ENCODE results near the gene TOMM20.

The TOMM20 gene

GRCh38 chr1:235136111-235136510 lies 7.5 kb upstream of the TOMM20 start:
- no peak for DNase-seq (ENCODE audit: low read depth in 1 of 2, low spot score in 1 of 2)

DNA sequence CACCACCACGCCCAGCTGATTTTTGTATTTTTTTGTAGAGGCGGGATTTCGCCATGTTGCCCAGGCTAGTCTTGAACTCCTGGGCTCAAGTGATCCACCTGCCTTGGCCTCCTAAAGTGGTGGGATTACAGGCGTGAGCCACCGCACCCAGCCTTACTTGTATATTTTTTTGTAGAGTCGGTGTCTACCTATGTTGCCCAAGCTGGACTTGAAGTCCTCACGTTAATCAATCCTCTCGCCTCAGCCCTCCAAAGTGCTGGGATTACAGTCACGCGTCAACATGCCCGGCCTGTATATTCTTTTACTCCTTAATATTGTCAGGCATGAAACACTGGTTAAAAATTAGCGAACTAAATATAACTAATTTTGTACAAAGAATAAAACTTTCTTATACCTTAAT lies 5.5 kb upstream of the TOMM20 start:
- DNase-seq (ENCODE audit: low read depth in 1 of 2, low spot score in 1 of 2): no peak

DNA sequence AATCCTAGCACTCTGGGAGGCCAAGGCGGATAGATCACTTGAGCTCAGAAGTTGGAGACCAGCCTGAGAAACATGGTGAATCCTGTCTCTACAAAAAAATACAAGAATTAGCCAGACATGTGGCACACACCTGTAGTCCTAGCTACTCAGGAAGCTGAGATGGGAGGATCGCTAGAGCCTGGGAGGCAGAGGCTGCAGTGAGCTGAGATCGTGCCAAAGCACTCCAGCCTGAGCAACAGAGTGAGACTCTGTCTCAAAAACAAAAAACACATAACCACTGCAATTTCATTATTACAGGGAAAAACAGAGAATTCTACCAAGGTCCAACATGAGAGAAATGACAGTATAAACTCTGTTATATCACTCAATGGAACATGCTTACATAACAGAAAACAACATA lies 4.4 kb upstream of the TOMM20 start:
- no peak for DNase-seq (ENCODE audit: low read depth in 1 of 2, low spot score in 1 of 2)

DNA sequence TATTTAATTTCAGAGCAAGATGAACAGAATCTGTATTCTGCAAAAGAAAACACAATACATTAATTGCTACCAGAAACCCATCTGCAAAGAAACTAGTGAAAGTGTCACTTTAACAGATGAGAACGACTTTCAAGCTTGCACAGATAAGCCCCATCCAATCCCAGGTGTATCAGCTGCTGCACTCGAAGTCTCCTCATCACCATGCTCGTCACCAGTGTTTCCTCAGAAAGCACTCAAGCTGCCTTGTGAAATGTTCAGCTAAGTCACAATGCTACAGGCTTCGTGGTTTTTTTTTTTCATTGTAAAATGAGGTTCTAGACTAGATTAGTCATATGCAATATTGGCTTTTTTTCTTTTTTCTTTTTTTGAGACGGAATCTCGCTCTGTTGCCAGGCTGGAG lies 3.3 kb upstream of the TOMM20 start:
- no peak for DNase-seq (ENCODE audit: low read depth in 1 of 2, low spot score in 1 of 2)

DNA sequence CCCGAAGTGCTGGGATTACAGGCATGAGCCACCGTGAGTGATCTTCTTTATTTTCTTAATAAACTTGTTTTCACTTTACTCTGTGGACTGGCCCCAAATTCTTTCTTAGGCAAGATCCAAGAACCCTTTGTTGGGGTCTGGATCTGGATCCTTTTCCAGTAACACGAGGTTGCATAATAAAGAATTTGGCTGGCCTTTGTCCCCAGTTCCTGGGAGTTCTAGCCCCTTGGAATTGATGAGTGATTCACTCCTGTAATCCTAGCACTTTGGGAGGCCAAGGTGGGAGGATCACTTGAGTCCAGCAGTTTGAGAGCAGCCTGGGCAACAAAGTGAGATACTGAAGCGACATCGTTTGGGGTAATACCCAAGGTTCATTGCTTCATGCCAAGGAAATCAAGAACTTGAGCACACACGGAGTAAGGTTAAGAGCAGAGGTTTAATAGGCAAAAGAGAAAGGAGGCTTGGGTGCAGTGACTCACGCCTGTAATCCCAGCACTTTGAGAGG lies 2.2 kb upstream of the TOMM20 start:
- no peak for DNase-seq (ENCODE audit: low read depth in 1 of 2, low spot score in 1 of 2)

- no peak for DNase-seq (ENCODE audit: low read depth in 1 of 2, low spot score in 1 of 2)
These were observed 1.3 kb upstream of the TOMM20 start for GRCh38 chr1:235129774-235130570.

- DNase-seq (ENCODE audit: low read depth in 1 of 2, low spot score in 1 of 2): no peak
These were observed 743 bp downstream of the TOMM20 start for GRCh38 chr1:235127732-235128455.

DNA sequence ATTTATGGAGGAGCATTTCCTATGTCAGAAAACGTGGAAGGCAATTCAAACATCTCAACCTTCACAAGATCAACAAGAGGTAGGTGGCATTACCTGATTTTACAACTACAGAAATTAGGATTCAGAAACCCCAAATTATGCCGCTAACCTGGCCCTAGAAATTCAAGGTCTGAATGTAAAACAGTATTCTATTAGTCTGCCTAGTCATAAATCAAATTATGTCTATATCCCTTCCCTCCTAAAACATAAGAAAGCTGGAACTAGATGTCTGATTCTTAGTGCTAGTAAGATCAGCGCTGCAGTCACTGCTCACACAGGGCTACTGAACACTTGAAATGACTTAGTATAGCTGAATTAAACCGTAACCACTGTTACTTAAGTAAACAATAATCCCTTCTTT lies 1.4 kb downstream of the TOMM20 start:
- no peak for DNase-seq (ENCODE audit: low read depth in 1 of 2, low spot score in 1 of 2)

DNA sequence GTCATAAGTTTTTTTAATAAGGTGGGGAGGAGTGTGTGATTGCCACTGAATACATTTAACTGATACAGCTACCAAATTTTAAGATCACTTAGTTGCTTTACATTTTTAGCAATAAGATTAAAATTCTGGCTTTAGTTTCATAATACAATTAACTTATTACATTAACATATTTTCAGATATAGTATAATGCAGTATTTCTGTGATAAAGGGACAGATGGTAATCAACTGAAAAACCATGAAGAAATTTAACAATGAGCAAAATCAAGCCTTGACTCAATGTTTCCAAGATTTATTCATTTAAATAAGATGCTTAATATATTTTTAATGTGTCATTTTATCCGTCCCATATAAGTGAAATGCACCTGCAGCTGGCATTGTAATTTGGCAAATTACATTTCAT lies 4.0 kb downstream of the TOMM20 start:
- no peak for DNase-seq (ENCODE audit: low read depth in 1 of 2, low spot score in 1 of 2)

DNA sequence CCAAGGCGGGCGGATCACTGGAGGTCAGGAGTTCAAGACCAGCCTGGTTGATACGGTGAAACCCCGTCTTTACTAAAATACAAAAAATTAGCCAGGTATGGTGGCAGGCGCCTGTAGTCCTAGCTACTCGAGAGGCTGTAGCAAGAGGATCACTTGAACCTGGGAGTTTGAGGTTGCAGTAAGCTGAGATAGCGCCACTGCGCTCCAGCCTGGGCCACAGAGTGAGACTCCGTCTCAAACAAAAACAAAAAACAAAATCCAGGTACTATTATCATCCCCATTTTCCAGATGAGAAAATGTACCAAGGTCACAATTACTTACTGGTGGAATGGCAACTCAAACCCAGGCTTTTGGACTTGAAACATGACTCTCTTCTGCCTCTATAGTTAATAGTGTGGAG lies 4.5 kb downstream of the TOMM20 start:
- no peak for DNase-seq (ENCODE audit: low read depth in 1 of 2, low spot score in 1 of 2)

GRCh38 chr1:235122348-235122747 lies 6.3 kb downstream of the TOMM20 start:
- no peak for DNase-seq (ENCODE audit: low read depth in 1 of 2, low spot score in 1 of 2)

GRCh38 chr1:235113183-235113917 lies 15.3 kb downstream of the TOMM20 start:
- DNase-seq (ENCODE audit: low read depth in 1 of 2, low spot score in 1 of 2): no peak

- no peak for DNase-seq (ENCODE audit: low read depth in 1 of 2, low spot score in 1 of 2)
These were observed 16.1 kb downstream of the TOMM20 start for GRCh38 chr1:235112297-235113182.

DNA sequence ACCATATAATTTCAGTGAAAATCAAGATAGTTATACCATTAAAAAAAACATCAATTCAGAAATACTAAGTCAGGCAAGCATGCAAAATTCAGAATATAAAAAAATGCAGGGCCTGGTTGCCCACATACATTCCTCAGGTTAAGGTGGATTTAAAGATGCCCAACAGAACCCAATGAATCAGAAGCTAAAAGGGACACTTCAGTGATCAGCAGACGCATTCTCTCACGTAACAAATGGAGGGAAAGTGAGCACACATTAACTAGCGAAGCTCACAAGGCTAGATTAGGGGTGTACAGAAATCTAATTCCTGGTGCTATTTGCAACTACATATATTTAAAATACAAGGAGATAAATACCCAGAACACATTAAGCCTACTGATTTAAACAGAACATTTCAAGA lies 17.5 kb downstream of the TOMM20 start:
- no peak for DNase-seq (ENCODE audit: low read depth in 1 of 2, low spot score in 1 of 2)

DNA sequence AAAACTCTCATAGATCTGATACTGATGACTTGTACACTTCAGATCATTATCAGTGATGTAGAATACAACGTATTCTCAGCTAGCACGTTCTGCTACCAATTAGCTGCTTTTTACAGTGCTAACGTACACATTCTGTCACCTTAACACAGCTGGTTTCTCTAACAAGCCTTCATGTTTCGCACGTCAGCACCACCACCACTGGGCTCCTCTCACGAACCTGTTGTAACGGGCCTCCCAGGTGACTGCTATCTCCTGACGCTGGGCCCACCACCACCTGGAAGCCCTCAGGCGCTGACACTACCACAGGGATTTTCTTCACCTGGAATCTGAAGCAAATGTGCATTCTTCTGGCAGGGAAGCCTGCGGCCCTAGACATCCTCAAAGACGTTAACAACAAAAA lies 19.8 kb downstream of the TOMM20 start:
- no peak for DNase-seq (ENCODE audit: low read depth in 1 of 2, low spot score in 1 of 2)

- DNase-seq (ENCODE audit: low read depth in 1 of 2, low spot score in 1 of 2): no peak
These were observed 20.4 kb downstream of the TOMM20 start for GRCh38 chr1:235108185-235108593.

DNA sequence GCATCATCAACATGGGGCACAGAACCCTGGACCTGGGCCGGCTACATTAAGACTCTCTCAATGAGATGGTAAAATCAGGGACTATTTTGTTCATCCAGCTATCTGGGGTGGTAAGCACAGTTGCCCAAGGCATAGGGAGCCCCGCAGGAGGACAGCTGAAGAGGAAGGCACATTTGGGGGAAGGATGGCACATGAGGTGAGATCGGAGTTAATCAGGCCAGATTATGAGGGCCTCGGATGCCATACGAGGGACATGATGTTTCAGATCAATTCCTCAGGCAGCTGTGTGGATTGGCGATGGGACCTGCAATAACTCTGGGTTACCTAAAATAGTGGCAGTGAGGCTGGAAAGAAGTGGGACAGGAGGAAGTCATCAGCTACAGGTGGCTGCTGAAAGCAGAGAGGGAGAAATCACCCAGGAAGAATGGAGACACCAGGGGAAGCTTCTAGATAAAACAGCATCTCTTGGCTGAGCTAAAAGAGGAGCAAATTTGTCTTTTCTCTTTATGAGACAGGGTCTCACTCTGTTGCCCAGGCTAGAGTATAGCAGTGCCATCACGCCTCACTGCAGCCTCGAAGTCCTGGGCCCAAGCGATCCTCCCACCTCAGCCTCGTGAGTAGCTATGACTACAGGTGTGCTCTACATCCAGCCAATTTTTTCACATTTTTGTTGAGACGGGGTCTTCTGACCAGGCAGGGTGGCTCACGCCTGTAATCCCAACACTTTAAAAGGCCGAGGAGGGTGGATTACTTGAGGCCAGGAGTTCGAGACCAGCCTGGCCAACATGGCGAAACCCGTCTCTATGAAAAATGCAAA lies 21.1 kb downstream of the TOMM20 start:
- no peak for DNase-seq (ENCODE audit: low read depth in 1 of 2, low spot score in 1 of 2)

DNA sequence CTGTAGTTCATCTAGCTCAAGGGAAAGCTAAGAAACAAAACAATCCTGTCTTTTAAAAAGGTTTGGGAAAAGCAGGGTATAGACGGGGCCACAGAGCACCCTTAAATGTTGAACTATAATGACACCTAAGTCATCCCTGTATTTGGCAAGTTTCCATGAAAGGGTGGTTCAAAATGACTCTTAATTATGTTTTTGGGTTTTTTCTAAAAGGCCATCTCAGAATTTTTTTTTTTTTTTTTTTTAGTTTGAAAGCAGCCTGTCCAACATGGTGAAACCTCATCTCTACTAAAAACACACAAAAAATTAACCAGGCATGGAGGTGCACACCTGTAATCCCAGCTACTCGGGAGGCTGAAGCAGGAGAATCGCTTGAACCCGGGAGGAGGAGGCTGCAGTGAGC lies 22.2 kb downstream of the TOMM20 start:
- no peak for DNase-seq (ENCODE audit: low read depth in 1 of 2, low spot score in 1 of 2)

DNA sequence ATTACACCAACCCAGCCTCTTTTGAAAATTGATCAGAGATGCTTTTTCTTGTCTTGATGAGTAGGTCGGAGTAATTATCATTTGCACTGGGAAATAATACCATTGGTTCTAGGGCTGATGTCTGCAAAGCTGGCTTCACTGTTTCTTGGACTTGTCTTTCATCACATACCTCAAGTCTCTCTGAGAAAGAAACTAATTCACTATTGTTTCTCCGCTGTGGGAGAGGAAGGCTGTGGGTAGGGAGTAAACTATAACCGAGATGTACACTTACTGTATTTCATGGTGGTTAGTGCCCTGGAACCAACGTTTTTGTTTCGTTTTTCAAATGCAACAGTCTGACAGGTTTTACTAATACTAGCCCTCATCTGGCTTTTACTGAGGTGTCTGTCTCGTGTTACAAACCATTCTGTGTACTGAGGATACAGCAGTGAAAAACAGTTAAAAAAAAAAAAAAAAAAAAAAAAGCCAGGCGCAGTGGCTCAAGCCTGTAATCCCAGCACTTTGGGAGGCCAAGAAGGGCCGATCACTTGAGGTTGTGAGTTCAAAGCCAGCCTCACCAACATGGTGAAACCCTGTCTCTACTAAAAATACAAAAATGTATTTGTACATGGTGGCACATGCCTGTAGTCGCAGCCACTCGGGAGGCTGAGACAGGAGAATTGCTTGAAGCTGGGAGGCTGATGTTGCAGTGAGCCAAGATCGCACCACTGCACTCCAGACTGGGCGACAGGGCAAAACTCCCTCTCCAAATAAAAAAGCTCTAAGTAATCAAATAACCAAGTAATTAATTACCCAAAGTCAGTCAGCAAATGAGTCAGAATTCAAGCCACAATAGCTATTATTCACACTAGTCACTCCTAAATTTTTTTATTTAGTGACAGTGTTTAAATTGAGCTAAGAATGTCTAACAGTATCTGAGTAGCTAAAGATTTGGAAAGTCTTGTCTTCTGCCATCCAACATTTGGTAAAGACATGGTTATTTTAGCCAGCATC lies 23.3 kb downstream of the TOMM20 start:
- no peak for DNase-seq (ENCODE audit: low read depth in 1 of 2, low spot score in 1 of 2)
